ENCODE data around the gene LSS.
"Not testable (repeated sequence)": the region's sequence is repeated elsewhere in the genome, so short reads cannot be mapped to it uniquely, and the experiment has no call there.

LSS gene

GRCh38 chr21:46172863-46173528, 55.6 kb downstream of the LSS start:
- no peaks in the 10 kb centered on the region for H3K4me1 ChIP-seq (ENCODE audit: insufficient read depth, low read length)
- H3K9ac ChIP-seq (ENCODE audit: low read depth, low read length): no peak overlapping the region
- H3K36me3 ChIP-seq (ENCODE audit: insufficient read depth, low read length): no peaks in the 10 kb centered on the region
- no peaks in the 10 kb centered on the region; the same call in 1 of the 2 replicates for H3K9me3 ChIP-seq (ENCODE audit: control insufficient read depth, insufficient read depth, low read length)

- no peak overlapping the region for H3K9ac ChIP-seq (ENCODE audit: low read depth, low read length)
- H3K9me3 ChIP-seq (ENCODE audit: control insufficient read depth, insufficient read depth, low read length): no peaks in the 10 kb centered on the region; the same call in 1 of the 2 replicates
- no peaks in the 10 kb centered on the region for H3K36me3 ChIP-seq (ENCODE audit: insufficient read depth, low read length)
- H3K4me1 ChIP-seq (ENCODE audit: insufficient read depth, low read length): no peaks in the 10 kb centered on the region
Observed at GRCh38 chr21:46171996-46172862, 56.3 kb downstream of the LSS start.

- no peaks in the 10 kb centered on the region for H3K9me3 ChIP-seq (ENCODE audit: control insufficient read depth, insufficient read depth, low read length)
- H3K9ac ChIP-seq (ENCODE audit: low read depth, low read length): no peak overlapping the region
- no peaks in the 10 kb centered on the region for H3K36me3 ChIP-seq (ENCODE audit: insufficient read depth, low read length)
- H3K4me1 ChIP-seq (ENCODE audit: insufficient read depth, low read length): no peaks in the 10 kb centered on the region
Observed at GRCh38 chr21:46171585-46171984, 57.0 kb downstream of the LSS start.

- not testable (repeated sequence) for H3K9me3 ChIP-seq (ENCODE audit: control insufficient read depth, insufficient read depth, low read length); H3K4me1 ChIP-seq (ENCODE audit: insufficient read depth, low read length); H3K36me3 ChIP-seq (ENCODE audit: insufficient read depth, low read length); H3K9ac ChIP-seq (ENCODE audit: low read depth, low read length)
Observed at GRCh38 chr21:46170436-46171193, 58.0 kb downstream of the LSS start.

- H3K36me3 ChIP-seq (ENCODE audit: insufficient read depth, low read length): no peaks in the 10 kb centered on the region; the same call in 1 of the 2 replicates
- no peaks in the 10 kb centered on the region for H3K9me3 ChIP-seq (ENCODE audit: control insufficient read depth, insufficient read depth, low read length)
- H3K4me1 ChIP-seq (ENCODE audit: insufficient read depth, low read length): no peaks in the 10 kb centered on the region
- no peak overlapping the region for H3K9ac ChIP-seq (ENCODE audit: low read depth, low read length)
Observed at GRCh38 chr21:46168659-46169386, 59.8 kb downstream of the LSS start.

GRCh38 chr21:46168238-46168637, 60.3 kb downstream of the LSS start:
- Histone ChIP-seq H3K9me3 (ENCODE audit: control insufficient read depth, insufficient read depth, low read length) (no peaks in the 10 kb centered on the region), H3K36me3 (ENCODE audit: insufficient read depth, low read length) (no peaks in the 10 kb centered on the region; the same call in 1 of the 2 replicates), H3K4me1 (ENCODE audit: insufficient read depth, low read length) (no peaks in the 10 kb centered on the region), H3K9ac (ENCODE audit: low read depth, low read length) (no peak overlapping the region)

- Histone ChIP-seq H3K4me1 (ENCODE audit: insufficient read depth, low read length) (no peaks in the 10 kb centered on the region), H3K9me3 (ENCODE audit: control insufficient read depth, insufficient read depth, low read length) (no peaks in the 10 kb centered on the region), H3K9ac (ENCODE audit: low read depth, low read length) (no peak overlapping the region), H3K36me3 (ENCODE audit: insufficient read depth, low read length) (no peaks in the 10 kb centered on the region; the same call in 1 of the 2 replicates)
Observed at GRCh38 chr21:46165098-46165497, 63.5 kb downstream of the LSS start.

GRCh38 chr21:46163380-46163779, 65.2 kb downstream of the LSS start:
- Histone ChIP-seq H3K36me3 (ENCODE audit: insufficient read depth, low read length) (no peaks in the 10 kb centered on the region; the same call in 1 of the 2 replicates), H3K9me3 (ENCODE audit: control insufficient read depth, insufficient read depth, low read length) (no peaks in the 10 kb centered on the region), H3K9ac (ENCODE audit: low read depth, low read length) (no peak overlapping the region), H3K4me1 (ENCODE audit: insufficient read depth, low read length) (no peaks in the 10 kb centered on the region)

GRCh38 chr21:46161633-46162592, 66.7 kb downstream of the LSS start:
- Histone ChIP-seq H3K4me1 (ENCODE audit: insufficient read depth, low read length) (no peaks in the 10 kb centered on the region), H3K9ac (ENCODE audit: low read depth, low read length) (no peak overlapping the region), H3K36me3 (ENCODE audit: insufficient read depth, low read length) (no peaks in the 10 kb centered on the region; the same call in 1 of the 2 replicates), H3K9me3 (ENCODE audit: control insufficient read depth, insufficient read depth, low read length) (no peaks in the 10 kb centered on the region)

- H3K9ac ChIP-seq (ENCODE audit: low read depth, low read length): no peak overlapping the region
- no peaks in the 10 kb centered on the region for H3K9me3 ChIP-seq (ENCODE audit: control insufficient read depth, insufficient read depth, low read length)
- no peaks in the 10 kb centered on the region for H3K4me1 ChIP-seq (ENCODE audit: insufficient read depth, low read length)
- H3K36me3 ChIP-seq (ENCODE audit: insufficient read depth, low read length): no peaks in the 10 kb centered on the region; the same call in 1 of the 2 replicates
Observed at GRCh38 chr21:46160907-46161632, 67.5 kb downstream of the LSS start.

GRCh38 chr21:46160657-46160906, 68.0 kb downstream of the LSS start:
- no peaks in the 10 kb centered on the region for H3K9me3 ChIP-seq (ENCODE audit: control insufficient read depth, insufficient read depth, low read length)
- H3K36me3 ChIP-seq (ENCODE audit: insufficient read depth, low read length): no peaks in the 10 kb centered on the region; the same call in 1 of the 2 replicates
- H3K4me1 ChIP-seq (ENCODE audit: insufficient read depth, low read length): no peaks in the 10 kb centered on the region
- H3K9ac ChIP-seq (ENCODE audit: low read depth, low read length): no peak overlapping the region

- Histone ChIP-seq H3K9me3 (ENCODE audit: control insufficient read depth, insufficient read depth, low read length) (no peaks in the 10 kb centered on the region), H3K9ac (ENCODE audit: low read depth, low read length) (no peak overlapping the region), H3K4me1 (ENCODE audit: insufficient read depth, low read length) (no peaks in the 10 kb centered on the region), H3K36me3 (ENCODE audit: insufficient read depth, low read length) (no peaks in the 10 kb centered on the region; the same call in 1 of the 2 replicates)
Observed at GRCh38 chr21:46159841-46160656, 68.5 kb downstream of the LSS start.
